SKM-1 (cell line): ENCODE data around the gene CCDC92.

Experiments used
- DNase-seq: peaks from one replicate; lab custom pipeline; 2025; ENCODE audit not compliant: unreplicated experiment; lab: John Stamatoyannopoulos, UW

CCDC92 gene

DNA sequence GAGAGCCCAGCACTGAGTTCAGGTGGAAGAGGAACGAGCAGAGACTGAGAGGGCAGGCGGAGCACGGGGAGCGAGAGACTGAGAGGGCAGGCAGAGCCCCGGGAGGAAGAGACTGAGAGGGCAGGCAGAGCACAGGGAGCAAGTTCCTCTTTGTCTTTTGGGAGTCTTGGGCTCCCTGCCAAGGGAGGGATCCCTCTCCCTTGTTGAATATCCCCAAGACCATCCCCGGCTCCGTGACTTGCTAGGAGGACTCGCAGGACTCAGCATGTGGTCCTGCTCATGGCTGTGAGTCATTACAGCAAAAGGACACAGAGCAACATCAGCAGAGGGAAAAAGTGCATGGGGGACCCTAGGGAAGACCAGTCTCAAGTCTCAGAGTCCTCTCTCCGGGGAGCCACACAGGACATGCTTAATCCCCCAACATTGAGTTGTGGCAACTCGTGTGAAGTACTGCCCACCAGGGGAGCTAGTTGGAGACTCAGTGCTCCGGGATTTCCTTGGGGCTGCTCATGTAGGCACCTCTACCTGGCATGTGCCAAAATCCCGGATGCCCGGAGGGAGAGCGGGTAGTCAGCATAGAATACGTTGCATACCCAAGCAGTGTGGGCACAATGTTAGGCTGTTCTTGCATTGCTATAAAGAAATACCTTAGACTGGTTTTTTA lies 81.0 kb downstream of the CCDC92 start:
- DNase-seq: no peak

DNA sequence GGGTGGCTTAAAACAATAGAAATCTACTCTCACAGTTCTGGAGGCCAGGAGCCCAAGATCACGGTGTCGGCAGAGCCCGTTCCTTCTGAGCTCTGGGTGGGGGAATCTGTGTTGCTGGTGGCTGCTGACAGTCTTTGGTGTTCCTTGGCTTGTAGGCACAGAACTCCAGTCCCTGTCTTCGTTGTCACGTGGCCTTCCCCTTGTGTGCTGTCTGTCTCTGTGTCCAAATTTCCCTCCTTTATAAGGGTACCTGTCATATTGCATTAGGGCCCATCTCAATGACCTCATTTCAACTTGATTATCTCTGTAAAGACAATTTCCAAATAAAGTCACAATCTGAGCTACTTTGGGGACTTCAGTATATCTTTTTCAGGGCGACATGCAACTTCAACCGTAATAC lies 81.6 kb downstream of the CCDC92 start:
- no peak for DNase-seq

DNA sequence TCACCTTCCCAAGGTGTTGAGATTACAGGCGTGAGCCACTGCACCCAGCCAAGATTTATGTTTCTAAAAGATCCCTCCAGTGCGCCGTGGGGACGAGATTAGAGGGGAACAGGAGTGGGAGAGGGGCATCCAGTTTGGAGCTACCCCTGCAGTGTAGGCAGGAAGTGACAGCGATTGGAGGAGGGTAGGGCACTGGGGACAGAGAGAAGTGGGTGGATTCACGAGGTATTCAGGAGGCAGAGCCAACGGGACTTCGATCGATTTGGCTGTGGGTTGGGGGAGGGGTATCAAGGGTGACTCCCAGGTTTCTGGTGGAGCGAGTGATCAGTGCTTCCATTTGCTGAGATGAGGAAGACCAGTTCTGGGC lies 82.1 kb downstream of the CCDC92 start:
- no peak for DNase-seq

DNA sequence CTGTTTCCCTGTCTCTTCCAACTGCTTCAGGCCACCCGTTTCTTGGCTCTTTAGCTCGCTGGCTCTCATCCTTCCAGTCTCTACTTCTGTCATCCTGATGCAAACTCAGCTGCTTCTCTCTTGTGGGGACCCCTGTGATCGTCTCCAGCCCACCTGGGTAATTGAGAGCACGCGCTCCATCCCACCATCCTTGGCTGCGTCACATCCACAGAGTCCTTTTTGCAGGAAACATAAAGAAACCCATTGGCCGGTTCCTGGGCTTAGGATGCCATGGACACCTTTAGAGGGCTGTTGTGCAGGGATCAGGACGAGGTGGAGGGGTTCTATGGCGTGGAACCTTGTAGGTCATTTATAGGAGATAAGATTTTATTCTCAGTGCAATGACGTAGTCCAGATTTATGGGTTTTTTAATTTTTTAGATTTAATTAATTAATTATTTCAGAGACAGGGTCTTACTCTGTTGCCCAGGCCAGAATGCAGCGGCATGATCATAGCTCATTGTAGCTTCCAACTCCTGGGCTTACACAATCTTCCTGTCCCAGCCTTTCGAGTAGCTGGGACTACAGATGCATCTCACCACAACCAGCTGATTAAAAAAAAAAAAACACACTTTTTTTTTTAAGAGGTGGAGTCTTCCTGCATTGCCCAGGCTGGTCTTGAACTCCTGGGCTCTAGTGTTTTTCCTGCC lies 82.6 kb downstream of the CCDC92 start:
- no peak for DNase-seq

DNA sequence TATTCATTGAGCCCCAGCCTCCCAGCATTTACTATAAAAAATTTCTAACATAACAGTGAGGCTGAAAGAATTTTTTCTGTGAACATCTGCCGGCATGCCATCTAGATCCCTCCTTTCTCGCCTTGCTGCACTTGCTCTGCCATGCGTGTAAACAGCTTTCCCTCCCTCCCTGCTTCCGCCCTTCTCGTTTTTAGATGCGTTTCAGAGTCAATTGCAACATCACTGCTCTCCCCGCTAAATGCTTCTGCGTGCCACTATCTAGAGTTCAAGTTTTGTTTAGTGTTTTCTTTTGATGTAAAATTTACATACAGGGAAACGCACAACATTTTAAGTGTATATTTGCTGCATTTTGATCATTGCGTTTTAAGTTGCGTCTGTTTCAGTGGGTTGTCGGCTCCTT lies 83.6 kb downstream of the CCDC92 start:
- DNase-seq: no peak

DNA sequence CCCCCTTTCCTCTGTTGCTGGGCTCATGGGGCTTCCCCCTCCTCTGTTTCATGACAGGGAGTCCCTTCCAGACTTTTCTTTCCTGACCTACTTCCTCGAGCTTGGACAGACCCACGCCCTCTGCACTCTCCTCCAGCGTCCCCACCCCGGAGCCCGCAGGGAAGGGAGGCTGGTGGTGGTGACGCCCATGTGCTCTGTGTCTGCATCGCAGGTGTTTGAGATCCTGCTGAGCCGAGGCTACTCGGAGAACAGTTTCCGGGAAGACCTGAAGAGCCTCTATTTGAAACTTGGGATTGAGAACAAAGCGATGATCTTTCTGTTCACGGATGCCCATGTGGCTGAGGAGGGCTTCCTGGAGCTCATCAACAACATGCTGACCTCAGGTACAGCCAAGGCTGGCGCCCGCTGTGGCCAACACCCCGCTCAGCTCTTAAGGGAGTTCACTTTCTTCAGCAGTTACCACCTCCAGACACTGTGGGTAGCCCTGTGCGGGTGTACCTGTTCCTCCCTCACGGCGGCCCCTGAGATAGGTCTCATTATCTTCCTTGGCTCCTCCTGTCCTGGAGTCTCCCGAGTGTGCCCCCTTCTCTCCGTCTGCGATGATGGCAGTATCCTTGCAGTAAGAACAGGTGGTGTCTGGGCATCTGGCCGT lies 85.6 kb downstream of the CCDC92 start:
- no peak for DNase-seq

DNA sequence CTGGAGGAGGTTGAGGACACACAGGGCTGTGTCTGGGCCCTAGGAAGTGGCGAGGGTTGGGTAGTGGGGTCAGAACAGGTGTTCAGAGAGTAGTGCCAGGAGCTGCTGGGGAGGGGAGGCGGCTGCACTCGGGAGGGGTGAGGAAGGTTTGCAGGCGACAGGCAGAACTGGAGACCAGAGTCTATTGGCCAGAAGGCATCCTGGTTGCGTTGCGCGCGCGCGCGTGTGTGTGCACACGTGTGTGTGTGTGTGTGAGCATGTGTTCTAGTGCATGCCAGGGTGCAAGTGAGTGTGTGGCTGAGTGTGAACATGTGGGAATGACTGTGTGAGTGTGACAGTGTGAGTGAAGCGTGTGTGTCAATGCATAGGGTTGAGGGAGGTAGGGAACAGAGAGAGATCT lies 86.4 kb downstream of the CCDC92 start:
- DNase-seq: no peak
